ENCODE measurements around the gene TBC1D17. TPM values are rescaled to one million over a fixed set of nuclear protein-coding genes. Genes with fewer than 3 reads are reported as not detected.

The TBC1D17 gene
- polyA plus RNA-seq, 1 donor (not counting 4 experiments of a cell fraction or from before 2014, with no cell fraction given), result 9.4 TPM

- Histone ChIP-seq H2AFZ (ENCODE audit: control insufficient read depth, low read length) (no peak overlapping the region), H3K9me1 (ENCODE audit: control insufficient read depth, extremely low read depth, insufficient read depth, low read length) (no peaks in the 10 kb centered on the region), H3K36me3 (ENCODE audit: control insufficient read depth in 2 of 2, extremely low read depth in 1 of 2, insufficient read depth in 2 of 2, low read length in 2 of 2) (peaks cover 25 to 34% of the 10 kb centered on the region in 2 experiments), H3K4me3 (ENCODE audit: control insufficient read depth in 2 of 3, extremely low read depth in 1 of 3, insufficient read depth in 2 of 3, low read depth in 1 of 3, low read length in 3 of 3) (no peak overlapping the region), H3K4me2 (ENCODE audit: control insufficient read depth, extremely low read depth, insufficient read depth, low read depth, low read length) (no peak overlapping the region), H3K4me1 (ENCODE audit: control insufficient read depth, extremely low read depth, insufficient read depth, low read length) (peaks cover 5% of the 10 kb centered on the region), H3K79me2 (ENCODE audit: control insufficient read depth, insufficient read depth, low read length) (no peaks in the 10 kb centered on the region), H3K9ac (ENCODE audit: control insufficient read depth, extremely low read depth, insufficient read depth, low read length) (no peak overlapping the region), H3K27ac (ENCODE audit: control insufficient read depth, insufficient read depth, low read length) (no peak overlapping the region), H4K20me1 (ENCODE audit: control insufficient read depth, extremely low read depth, insufficient read depth, low read length) (no peaks in the 10 kb centered on the region), H3K27me3 (ENCODE audit: control insufficient read depth, extremely low read depth, insufficient read depth, low read length) (no peaks in the 10 kb centered on the region), H3K9me3 (ENCODE audit: control insufficient read depth, low read depth, low read length) (peaks cover 4% of the 10 kb centered on the region)
- dilution Hi-C loops (cut with MboI; ENCODE audit: extremely low pct_ligation_motif_present, low sequenced_read_pairs), result no loop called here
- DNase-seq (ENCODE audit: low read depth, low spot score) (no peak), FAIRE-seq (peak; percentile 44)
- TF ChIP-seq EZH2 (IDR thresholded peaks at IDR 0.05; ENCODE audit: low read length) (no peak), CTCF (optimal IDR thresholded peaks at IDR 0.05 in 1 of 3, IDR thresholded peaks at IDR 0.05 in 1 of 3, conservative IDR thresholded peaks at IDR 0.05 in 1 of 3; ENCODE audit: extremely low read depth in 1 of 3, insufficient read depth in 2 of 3, low read length in 3 of 3) (no peak)
These were observed 7.3 kb downstream of the TBC1D17 start for GRCh38 chr19:49884760-49885159.

- peaks cover 7% of the 10 kb centered on the region for H3K27me3 ChIP-seq (ENCODE audit: control insufficient read depth, extremely low read depth, insufficient read depth, low read length)
- peaks cover 4% of the 10 kb centered on the region for H3K9me3 ChIP-seq (ENCODE audit: control insufficient read depth, low read depth, low read length)
- H3K9ac ChIP-seq (ENCODE audit: control insufficient read depth, extremely low read depth, insufficient read depth, low read length), result no peak overlapping the region
- H3K4me3 ChIP-seq (ENCODE audit: control insufficient read depth in 2 of 3, extremely low read depth in 1 of 3, insufficient read depth in 2 of 3, low read depth in 1 of 3, low read length in 3 of 3), result no peak overlapping the region
- no peaks in the 10 kb centered on the region for H4K20me1 ChIP-seq (ENCODE audit: control insufficient read depth, extremely low read depth, insufficient read depth, low read length)
- peaks cover 7% of the 10 kb centered on the region for H3K4me1 ChIP-seq (ENCODE audit: control insufficient read depth, extremely low read depth, insufficient read depth, low read length)
- DNase-seq (ENCODE audit: low read depth, low spot score) (no peak), FAIRE-seq (no peak)
- TF ChIP-seq CTCF (optimal IDR thresholded peaks at IDR 0.05 in 1 of 3, IDR thresholded peaks at IDR 0.05 in 1 of 3, conservative IDR thresholded peaks at IDR 0.05 in 1 of 3; ENCODE audit: extremely low read depth in 1 of 3, insufficient read depth in 2 of 3, low read length in 3 of 3) (no peak), EZH2 (IDR thresholded peaks at IDR 0.05; ENCODE audit: low read length) (no peak)
- no peak overlapping the region for H3K27ac ChIP-seq (ENCODE audit: control insufficient read depth, insufficient read depth, low read length)
- H3K79me2 ChIP-seq (ENCODE audit: control insufficient read depth, insufficient read depth, low read length), result no peaks in the 10 kb centered on the region
- H3K9me1 ChIP-seq (ENCODE audit: control insufficient read depth, extremely low read depth, insufficient read depth, low read length), result no peaks in the 10 kb centered on the region
- no peak overlapping the region for H3K4me2 ChIP-seq (ENCODE audit: control insufficient read depth, extremely low read depth, insufficient read depth, low read depth, low read length)
- dilution Hi-C loops (cut with MboI; ENCODE audit: extremely low pct_ligation_motif_present, low sequenced_read_pairs), result no loop called here
- no peak overlapping the region for H2AFZ ChIP-seq (ENCODE audit: control insufficient read depth, low read length)
- peaks cover 14 to 21% of the 10 kb centered on the region in 2 experiments for H3K36me3 ChIP-seq (ENCODE audit: control insufficient read depth in 2 of 2, extremely low read depth in 1 of 2, insufficient read depth in 2 of 2, low read length in 2 of 2)
These were observed 9.6 kb downstream of the TBC1D17 start for GRCh38 chr19:49887037-49887664.
